ENCODE data around the gene LETM1. TPM values are rescaled to one million over a fixed set of nuclear protein-coding genes. Genes with fewer than 3 reads are reported as not detected.

LETM1 gene
- total RNA-seq, 1 experiment from 2014 or later: 67.3 TPM

DNA sequence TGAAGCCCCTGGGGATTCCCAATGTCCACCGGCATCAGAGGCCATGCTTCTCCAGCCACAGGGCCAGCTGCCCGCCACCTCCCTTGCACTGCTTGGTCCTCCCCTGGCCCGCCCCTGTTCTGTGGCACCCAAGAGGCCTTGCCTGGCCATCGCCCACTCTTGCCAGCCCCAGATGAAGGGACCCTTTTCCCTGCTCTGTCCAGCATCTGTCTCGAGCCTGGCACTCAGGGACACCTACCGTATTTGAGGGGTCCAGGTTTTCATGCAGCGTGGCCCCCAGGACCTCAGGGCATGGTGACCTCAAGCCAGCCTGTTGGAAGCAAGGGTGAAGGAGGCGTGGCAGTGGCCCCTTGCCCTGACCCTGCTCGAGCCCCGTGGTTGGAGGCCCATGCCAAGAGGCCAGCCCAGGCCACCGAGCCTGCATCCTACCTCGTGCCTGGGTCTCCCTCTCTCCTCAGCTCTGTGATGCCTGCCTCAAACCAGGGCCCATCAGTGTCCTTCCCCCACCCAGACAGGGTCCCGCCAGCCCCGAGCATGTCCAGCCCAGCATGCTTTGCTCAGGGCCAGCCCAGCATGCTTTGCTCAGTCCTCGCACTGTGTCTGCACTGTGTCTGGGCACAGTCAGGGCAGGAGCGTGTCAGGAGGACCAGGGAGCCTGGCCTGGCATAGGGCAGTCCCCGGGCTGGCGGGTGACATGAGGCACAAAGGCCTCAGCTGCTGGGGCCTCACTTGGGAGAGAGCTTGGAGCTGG is 77.1 kb downstream of the LETM1 start:
- Histone ChIP-seq H4K20me1 (ENCODE audit: insufficient read depth) (no peaks in the 10 kb centered on the region), H3K9ac (ENCODE audit: low read length) (0 out of 2 replicates have a peak overlapping the region, but pooled peaks have one; percentile 14), H3K9me3 (ENCODE audit: control insufficient read depth in 1 of 2, insufficient read depth in 1 of 2, low read depth in 1 of 2, low read length in 2 of 2) (no peaks in the 10 kb centered on the region), H3K4me2 (ENCODE audit: low read length) (peak overlapping the region; percentile 58), H2AFZ (ENCODE audit: low read depth, low read length, poor library complexity, severe bottlenecking) (no peak overlapping the region), H3K27ac (ENCODE audit: low read depth, low read length) (peak overlapping the region; percentile 30; the same call in 1 of the 2 replicates), H3K4me1 (ENCODE audit: control insufficient read depth in 1 of 2, insufficient read depth in 2 of 2, low read length in 2 of 2) (peaks cover 11 to 21% of the 10 kb centered on the region in 2 experiments; a peak in 3 of 4 replicates), H3K36me3 (ENCODE audit: control insufficient read depth in 1 of 2, insufficient read depth in 2 of 2, low read length in 2 of 2) (no peaks in the 10 kb centered on the region), H3K79me2 (ENCODE audit: insufficient read depth, low read length) (no peaks in the 10 kb centered on the region), H3K4me3 (replicated peaks in 1 of 2; ENCODE audit: low read depth in 1 of 2, low read length in 2 of 2) (no peak overlapping the region), H3K27me3 (ENCODE audit: insufficient read depth, low read length) (no peaks in the 10 kb centered on the region), H3K9me2 (ENCODE audit: insufficient read depth) (no peaks in the 10 kb centered on the region)
- CTCF ChIA-PET: interaction anchor here (2.3 kb wide), 1 partner anchor 11 kb away, joined by 8 read pairs; no protein-coding TSS in a partner anchor
- ATAC-seq: no peak
- intact Hi-C loops (cut with micrococcal nuclease): no loop called here
- TF ChIP-seq ELF1 (IDR thresholded peaks at IDR 0.05; ENCODE audit: borderline replicate concordance, low read depth): no peak
- no peak for TF ChIP-seq FOSL1 (IDR thresholded peaks at IDR 0.05; ENCODE audit: low read depth)
- TF ChIP-seq, protein P1, sequence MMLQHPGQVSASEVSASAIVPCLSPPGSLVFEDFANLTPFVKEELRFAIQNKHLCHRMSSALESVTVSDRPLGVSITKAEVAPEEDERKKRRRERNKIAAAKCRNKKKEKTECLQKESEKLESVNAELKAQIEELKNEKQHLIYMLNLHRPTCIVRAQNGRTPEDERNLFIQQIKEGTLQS (IDR thresholded peaks at IDR 0.05): no peak
- TF ChIP-seq, protein P2, sequence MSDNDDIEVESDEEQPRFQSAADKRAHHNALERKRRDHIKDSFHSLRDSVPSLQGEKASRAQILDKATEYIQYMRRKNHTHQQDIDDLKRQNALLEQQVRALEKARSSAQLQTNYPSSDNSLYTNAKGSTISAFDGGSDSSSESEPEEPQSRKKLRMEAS (IDR thresholded peaks at IDR 0.05): no peak
- TF ChIP-seq EGR1 (IDR thresholded peaks at IDR 0.05; ENCODE audit: low read depth): no peak
- TF ChIP-seq EZH2 (IDR thresholded peaks at IDR 0.05): no peak
- TF ChIP-seq, protein P3, sequence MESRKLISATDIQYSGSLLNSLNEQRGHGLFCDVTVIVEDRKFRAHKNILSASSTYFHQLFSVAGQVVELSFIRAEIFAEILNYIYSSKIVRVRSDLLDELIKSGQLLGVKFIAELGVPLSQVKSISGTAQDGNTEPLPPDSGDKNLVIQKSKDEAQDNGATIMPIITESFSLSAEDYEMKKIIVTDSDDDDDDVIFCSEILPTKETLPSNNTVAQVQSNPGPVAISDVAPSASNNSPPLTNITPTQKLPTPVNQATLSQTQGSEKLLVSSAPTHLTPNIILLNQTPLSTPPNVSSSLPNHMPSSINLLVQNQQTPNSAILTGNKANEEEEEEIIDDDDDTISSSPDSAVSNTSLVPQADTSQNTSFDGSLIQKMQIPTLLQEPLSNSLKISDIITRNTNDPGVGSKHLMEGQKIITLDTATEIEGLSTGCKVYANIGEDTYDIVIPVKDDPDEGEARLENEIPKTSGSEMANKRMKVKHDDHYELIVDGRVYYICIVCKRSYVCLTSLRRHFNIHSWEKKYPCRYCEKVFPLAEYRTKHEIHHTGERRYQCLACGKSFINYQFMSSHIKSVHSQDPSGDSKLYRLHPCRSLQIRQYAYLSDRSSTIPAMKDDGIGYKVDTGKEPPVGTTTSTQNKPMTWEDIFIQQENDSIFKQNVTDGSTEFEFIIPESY (IDR thresholded peaks at IDR 0.05; ENCODE audit: extremely low read depth, insufficient replicate concordance, low read length): no peak
- TF ChIP-seq ZFX (IDR thresholded peaks at IDR 0.05): no peak
- TF ChIP-seq ZNF274 (IDR thresholded peaks at IDR 0.05; ENCODE audit: low read depth, low read length): no peak
- no peak for TF ChIP-seq POLR2A (IDR thresholded peaks at IDR 0.05; ENCODE audit: borderline replicate concordance, extremely low read depth, insufficient read depth, insufficient read length)
- no peak for TF ChIP-seq POLR2AphosphoS5 (IDR thresholded peaks at IDR 0.05; ENCODE audit: low read depth, low read length)
- no peak for TF ChIP-seq EZH2phosphoT487 (IDR thresholded peaks at IDR 0.05; ENCODE audit: borderline replicate concordance)
- RAD21 ChIA-PET (ENCODE audit: low non-redundant PET in 1 of 2, low total read pairs in 2 of 2, uncharacterized antibody in 2 of 2, unreplicated experiment in 2 of 2): no interaction called here
- no TSS peak for BruUV-seq (replicated peaks)
- DNase-seq (ENCODE audit: low read depth, low spot score): no peak
- POLR2A ChIA-PET: no interaction called here
